ENCODE data around the gene KCND3. TPM values are rescaled to one million over a fixed set of nuclear protein-coding genes. Genes with fewer than 3 reads are reported as not detected.

The KCND3 gene
- total RNA-seq, 4 donors from 2014 or later = 1.4 to 3.5 (median 3.0) TPM

- intact Hi-C loops (cut with DNase I; ENCODE audit: low total_unique reads) = no loop called here
- H3K27ac ChIP-seq = no peak overlapping the region
- no peak for DNase-seq
- H3K4me1 ChIP-seq = peaks cover 0 to 8% (median 2%) of the 10 kb centered on the region in 4 donors
- no peaks in the 10 kb centered on the region for H3K9me3 ChIP-seq
- in situ Hi-C loops (cut with MboI; ENCODE audit: low pct_ligation_motif_present in 1 of 4, low pct_unique_long_range_greater_than_20kb in 1 of 4, low sequenced_read_pairs in 3 of 4) = no loop called here
- WGBS, 2 donors (ENCODE audit: low coverage in 1 of 2) = 61 to 75% methylated on average over 2 to 3 of the region's 3 CpGs
- no peaks in the 10 kb centered on the region for H3K36me3 ChIP-seq
- H3K4me3 ChIP-seq = no peak overlapping the region
- no peaks in the 10 kb centered on the region for H3K27me3 ChIP-seq
- TF ChIP-seq EP300 (IDR thresholded peaks at IDR 0.05; ENCODE audit: low read depth) (no peak), POLR2A (IDR thresholded peaks at IDR 0.05) (no peak)
Observed at GRCh38 chr1:111875640-111876039, 113.8 kb downstream of the KCND3 start.

GRCh38 chr1:111873460-111874030 lies 115.9 kb downstream of the KCND3 start:
- 72 to 92% methylated on average over 2 to 5 of the region's 5 CpGs for WGBS, 2 donors (ENCODE audit: low coverage in 1 of 2)
- intact Hi-C loops (cut with DNase I; ENCODE audit: low total_unique reads) = no loop called here

GRCh38 chr1:111870181-111870580 lies 119.3 kb downstream of the KCND3 start:
- intact Hi-C loops (cut with DNase I; ENCODE audit: low total_unique reads) (no loop called here), in situ Hi-C loops (cut with MboI; ENCODE audit: low pct_ligation_motif_present in 1 of 4, low pct_unique_long_range_greater_than_20kb in 1 of 4, low sequenced_read_pairs in 3 of 4) (no loop called here)
- Histone ChIP-seq H3K9me3 (no peaks in the 10 kb centered on the region), H3K36me3 (no peaks in the 10 kb centered on the region), H3K4me3 (no peak overlapping the region), H3K27me3 (no peaks in the 10 kb centered on the region), H3K4me1 (no peaks in the 10 kb centered on the region), H3K27ac (no peak overlapping the region)
- TF ChIP-seq EP300 (IDR thresholded peaks at IDR 0.05; ENCODE audit: low read depth) = no peak
- no peak for DNase-seq
- WGBS, 2 donors (ENCODE audit: low coverage in 1 of 2) = 79 to 100% methylated on average over 1 of the region's 1 CpG

More at GRCh38 chr1:111873460-111874030, 115.9 kb downstream of the KCND3 start:
- DNase-seq = no peak
- in situ Hi-C loops (cut with MboI; ENCODE audit: low pct_ligation_motif_present in 1 of 4, low pct_unique_long_range_greater_than_20kb in 1 of 4, low sequenced_read_pairs in 3 of 4) = no loop called here
- Histone ChIP-seq H3K9me3 (no peaks in the 10 kb centered on the region), H3K36me3 (no peaks in the 10 kb centered on the region), H3K27me3 (no peaks in the 10 kb centered on the region), H3K4me1 (no peaks in the 10 kb centered on the region), H3K27ac (no peak overlapping the region), H3K4me3 (no peak overlapping the region)
- TF ChIP-seq POLR2AphosphoS5 (IDR thresholded peaks at IDR 0.05) (no peak), EP300 (IDR thresholded peaks at IDR 0.05; ENCODE audit: low read depth) (no peak), CTCF (IDR thresholded peaks at IDR 0.05) (no peak), POLR2A (IDR thresholded peaks at IDR 0.05) (no peak)

GRCh38 chr1:111867868-111868440 lies 121.5 kb downstream of the KCND3 start:
- no peak overlapping the region for H3K4me3 ChIP-seq
- DNase-seq = no peak
- 71 to 84% methylated on average over 2 to 6 of the region's 6 CpGs for WGBS, 2 donors (ENCODE audit: low coverage in 1 of 2)
- H3K27ac ChIP-seq = no peak overlapping the region
- no peaks in the 10 kb centered on the region for H3K27me3 ChIP-seq
- no peaks in the 10 kb centered on the region for H3K9me3 ChIP-seq
- intact Hi-C loops (cut with DNase I; ENCODE audit: low total_unique reads) = no loop called here
- no peaks in the 10 kb centered on the region for H3K36me3 ChIP-seq
- in situ Hi-C loops (cut with MboI; ENCODE audit: low pct_ligation_motif_present in 1 of 4, low pct_unique_long_range_greater_than_20kb in 1 of 4, low sequenced_read_pairs in 3 of 4) = no loop called here
- TF ChIP-seq POLR2AphosphoS5 (IDR thresholded peaks at IDR 0.05) = no peak
- TF ChIP-seq CTCF (IDR thresholded peaks at IDR 0.05) = no peak
- no peak for TF ChIP-seq EP300 (IDR thresholded peaks at IDR 0.05; ENCODE audit: low read depth)
- TF ChIP-seq POLR2A (IDR thresholded peaks at IDR 0.05) = no peak
- no peaks in the 10 kb centered on the region for H3K4me1 ChIP-seq

GRCh38 chr1:111864862-111865261 lies 124.6 kb downstream of the KCND3 start:
- Histone ChIP-seq H3K36me3 (no peaks in the 10 kb centered on the region), H3K4me1 (no peaks in the 10 kb centered on the region), H3K4me3 (no peak overlapping the region), H3K27me3 (no peaks in the 10 kb centered on the region), H3K9me3 (no peaks in the 10 kb centered on the region), H3K27ac (no peak overlapping the region)
- TF ChIP-seq POLR2AphosphoS5 (IDR thresholded peaks at IDR 0.05) = no peak
- no peak for TF ChIP-seq POLR2A (IDR thresholded peaks at IDR 0.05)
- TF ChIP-seq CTCF (IDR thresholded peaks at IDR 0.05) = no peak
- no peak for TF ChIP-seq EP300 (IDR thresholded peaks at IDR 0.05; ENCODE audit: low read depth)
- 6 to 15% methylated on average over 2 to 3 of the region's 3 CpGs for WGBS, 2 donors (ENCODE audit: low coverage in 1 of 2)
- DNase-seq = no peak
- intact Hi-C loops (cut with DNase I; ENCODE audit: low total_unique reads) (no loop called here), in situ Hi-C loops (cut with MboI; ENCODE audit: low pct_ligation_motif_present in 1 of 4, low pct_unique_long_range_greater_than_20kb in 1 of 4, low sequenced_read_pairs in 3 of 4) (no loop called here)
